CD4-positive, alpha-beta T cell (primary cell): ENCODE data around the gene SEMA3D. TPM values are rescaled to one million over a fixed set of nuclear protein-coding genes. Genes with fewer than 3 reads are reported as not detected.

Experiments used
- ATAC-seq: fragments of 200-7000 bp; cut with Tn5 transposase; one replicate; pipeline ENCODE4 v1.10.0; 2022; ENCODE audit warnings: mild to moderate bottlenecking; ENCODE audit not compliant: poor library complexity
- CTCF ChIA-PET: fragments of 350-600 bp; sonication (Branson Sonifier 250); formaldehyde crosslinking; loops from one replicate; lab custom pipeline; 2021; ENCODE audit warnings: antibody characterized with exemption, inconsistent platforms; lab: Charles Lee
- POLR2A ChIA-PET: fragments of 350-600 bp; sonication (Branson Sonifier 250); formaldehyde crosslinking; loops from one replicate; lab custom pipeline; 2021; ENCODE audit warnings: antibody characterized with exemption, inconsistent platforms; lab: Charles Lee
- DNase-seq, 14 experiments: peaks; one replicate each; pipeline ENCODE4 v3.0.0-alpha.2; 2013 to 2020; ENCODE audit warnings: mixed read lengths in 2 of 14
- H3K27ac ChIP-seq, 2 donors: one replicate each; pipeline versions ENCODE4 v1.5.1 to v1.7.0; 2013; ENCODE audit warnings: low read length in 2 of 2, low read depth in 1 of 2, mild to moderate bottlenecking in 1 of 2
- H3K27me3 ChIP-seq, 2 experiments: 1 replicate in 1 of 2; 2 replicates in 1 of 2; pipeline versions ENCODE4 v1.6.1 to v1.7.0; 2013; ENCODE audit warnings: low read length in 2 of 2, control low read depth in 1 of 2, mild to moderate bottlenecking in 1 of 2, moderate library complexity in 1 of 2; ENCODE audit not compliant: insufficient read depth in 2 of 2, control insufficient read depth in 1 of 2
- H3K36me3 ChIP-seq: one replicate; pipeline ENCODE4 v1.6.1; 2013; ENCODE audit warnings: low read length, control low read depth; ENCODE audit not compliant: insufficient read depth
- H3K4me1 ChIP-seq: one replicate; pipeline ENCODE4 v1.6.1; 2013; ENCODE audit warnings: low read length, control low read depth; ENCODE audit not compliant: insufficient read depth
- H3K4me3 ChIP-seq: one replicate; pipeline ENCODE4 v1.5.1; 2013; ENCODE audit warnings: mild to moderate bottlenecking, low read length, moderate library complexity
- H3K9me3 ChIP-seq, 2 experiments: 1 replicate in 1 of 2; 2 replicates in 1 of 2; pipeline versions ENCODE4 v1.6.1 to v1.7.0; 2013; ENCODE audit warnings: low read length in 2 of 2, mild to moderate bottlenecking in 2 of 2, control low read depth in 1 of 2, moderate library complexity in 1 of 2; ENCODE audit not compliant: control insufficient read depth in 1 of 2, insufficient read depth in 1 of 2
- H3K27ac Mint-ChIP-seq: one replicate; pipeline ENCODE4 v1.8.0; 2020; ENCODE audit warnings: mixed read lengths
- H3K27me3 Mint-ChIP-seq: one replicate; pipeline ENCODE4 v1.8.0; 2021; ENCODE audit warnings: mixed read lengths
- H3K36me3 Mint-ChIP-seq: one replicate; pipeline ENCODE4 v1.8.0; 2021; ENCODE audit warnings: low read depth, mixed read lengths
- H3K4me1 Mint-ChIP-seq: one replicate; pipeline ENCODE4 v1.8.0; 2021; ENCODE audit warnings: low read depth, mixed read lengths
- H3K4me3 Mint-ChIP-seq: one replicate; pipeline ENCODE4 v1.8.0; 2020; ENCODE audit warnings: mild to moderate bottlenecking, mixed read lengths
- H3K9me3 Mint-ChIP-seq: one replicate; pipeline ENCODE4 v1.8.0; 2020; ENCODE audit warnings: mixed read lengths
- intact Hi-C, 2 experiments: fragments of 100-400 bp; cut with DNase I in 1 of 2; cut with micrococcal nuclease in 1 of 2; formaldehyde crosslinking; loops; one replicate each; pipeline versions ENCODE4 v1.15.1 to v1.9.0; 2023 to 2025; cut with DNase I, micrococcal nuclease
- total RNA-seq, 174 experiments: library from RNA in 2 of 174; stranded (reverse) in 2 of 174; gene quantifications; one replicate each; pipeline ENCODE4 v1.2.3 and lab custom pipeline; 2021 to 2026
- TF ChIP-seq, protein P1 (sequence below): fragments of 200-600 bp; IDR thresholded peaks from one replicate; pipeline ENCODE4 v1.8.0; 2022; ENCODE audit warnings: antibody characterized with exemption, mild to moderate bottlenecking

SEMA3D gene
- total RNA-seq, 2 experiments from 2014 or later = not detected

- no peaks in the 10 kb centered on the region for H3K9me3 Mint-ChIP-seq
- H3K4me1 ChIP-seq = no peaks in the 10 kb centered on the region
- H3K9me3 ChIP-seq = no peaks in the 10 kb centered on the region
- no peaks in the 10 kb centered on the region for H3K27me3 ChIP-seq
- H3K27me3 Mint-ChIP-seq = no peaks in the 10 kb centered on the region
- no peak for DNase-seq
- POLR2A ChIA-PET = no interaction called here
- no peak overlapping the region for H3K27ac Mint-ChIP-seq
- H3K4me1 Mint-ChIP-seq = no peaks in the 10 kb centered on the region
- H3K4me3 Mint-ChIP-seq = no peak overlapping the region
- TF ChIP-seq, protein P1, sequence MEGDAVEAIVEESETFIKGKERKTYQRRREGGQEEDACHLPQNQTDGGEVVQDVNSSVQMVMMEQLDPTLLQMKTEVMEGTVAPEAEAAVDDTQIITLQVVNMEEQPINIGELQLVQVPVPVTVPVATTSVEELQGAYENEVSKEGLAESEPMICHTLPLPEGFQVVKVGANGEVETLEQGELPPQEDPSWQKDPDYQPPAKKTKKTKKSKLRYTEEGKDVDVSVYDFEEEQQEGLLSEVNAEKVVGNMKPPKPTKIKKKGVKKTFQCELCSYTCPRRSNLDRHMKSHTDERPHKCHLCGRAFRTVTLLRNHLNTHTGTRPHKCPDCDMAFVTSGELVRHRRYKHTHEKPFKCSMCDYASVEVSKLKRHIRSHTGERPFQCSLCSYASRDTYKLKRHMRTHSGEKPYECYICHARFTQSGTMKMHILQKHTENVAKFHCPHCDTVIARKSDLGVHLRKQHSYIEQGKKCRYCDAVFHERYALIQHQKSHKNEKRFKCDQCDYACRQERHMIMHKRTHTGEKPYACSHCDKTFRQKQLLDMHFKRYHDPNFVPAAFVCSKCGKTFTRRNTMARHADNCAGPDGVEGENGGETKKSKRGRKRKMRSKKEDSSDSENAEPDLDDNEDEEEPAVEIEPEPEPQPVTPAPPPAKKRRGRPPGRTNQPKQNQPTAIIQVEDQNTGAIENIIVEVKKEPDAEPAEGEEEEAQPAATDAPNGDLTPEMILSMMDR = no peak
- H3K36me3 ChIP-seq = no peaks in the 10 kb centered on the region
- no peak for ATAC-seq
- intact Hi-C loops = no loop called here
- H3K27ac ChIP-seq = no peak overlapping the region
- H3K4me3 ChIP-seq = no peak overlapping the region
- CTCF ChIA-PET = no interaction called here
- H3K36me3 Mint-ChIP-seq = no peaks in the 10 kb centered on the region
Measured at GRCh38 chr7:85101347-85101746, 85.5 kb downstream of the SEMA3D start.

GRCh38 chr7:85097844-85098243 lies 89.0 kb downstream of the SEMA3D start:
- H3K4me1 Mint-ChIP-seq = no peaks in the 10 kb centered on the region
- TF ChIP-seq, protein P1 = no peak
- POLR2A ChIA-PET = no interaction called here
- H3K27me3 Mint-ChIP-seq = no peaks in the 10 kb centered on the region
- Histone ChIP-seq H3K4me1 (no peaks in the 10 kb centered on the region), H3K4me3 (no peak overlapping the region), H3K27ac (no peak overlapping the region), H3K36me3 (no peaks in the 10 kb centered on the region), H3K27me3 (no peaks in the 10 kb centered on the region), H3K9me3 (no peaks in the 10 kb centered on the region)
- H3K36me3 Mint-ChIP-seq = no peaks in the 10 kb centered on the region
- H3K27ac Mint-ChIP-seq = no peak overlapping the region
- DNase-seq (no peak), ATAC-seq (no peak)
- H3K9me3 Mint-ChIP-seq = no peaks in the 10 kb centered on the region
- intact Hi-C loops = no loop called here
- CTCF ChIA-PET = no interaction called here
- H3K4me3 Mint-ChIP-seq = no peak overlapping the region

DNA sequence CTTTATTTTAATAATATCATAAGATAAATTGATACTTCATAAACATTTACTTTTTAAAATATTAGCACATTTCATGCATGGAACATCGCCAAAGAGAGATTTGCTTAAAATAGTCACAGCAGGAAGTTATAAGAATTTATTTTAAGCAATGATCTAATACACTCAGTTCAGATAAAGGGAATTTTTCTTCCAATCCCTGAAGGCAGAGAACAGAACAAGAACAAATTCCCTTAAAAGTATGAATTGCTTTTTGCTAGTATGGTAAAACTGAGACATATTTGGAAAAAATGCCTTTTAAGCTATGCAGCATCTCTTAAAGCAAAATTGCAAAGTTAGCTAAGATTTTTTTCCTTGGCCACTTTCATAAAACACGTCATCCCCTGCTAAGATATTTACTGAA lies 91.0 kb downstream of the SEMA3D start:
- H3K4me3 ChIP-seq = no peak overlapping the region
- intact Hi-C loops = no loop called here
- no peak overlapping the region for H3K27ac ChIP-seq
- Mint-ChIP-seq H3K36me3 (no peaks in the 10 kb centered on the region), H3K4me3 (no peak overlapping the region), H3K27ac (no peak overlapping the region), H3K9me3 (no peaks in the 10 kb centered on the region), H3K4me1 (no peaks in the 10 kb centered on the region), H3K27me3 (no peaks in the 10 kb centered on the region)
- no peaks in the 10 kb centered on the region for H3K27me3 ChIP-seq
- ChIA-PET CTCF (no interaction called here), POLR2A (no interaction called here)
- H3K9me3 ChIP-seq = no peaks in the 10 kb centered on the region
- DNase-seq = no peak
- H3K36me3 ChIP-seq = no peaks in the 10 kb centered on the region
- TF ChIP-seq, protein P1 = no peak
- no peak for ATAC-seq
- no peaks in the 10 kb centered on the region for H3K4me1 ChIP-seq
